Measurements from ENCODE around the gene SNX27. TPM values are rescaled to one million over a fixed set of nuclear protein-coding genes. Genes with fewer than 3 reads are reported as not detected.

Gene SNX27
- total RNA-seq, 2 donors from 2014 or later: 41.2 to 47.3 TPM

GRCh38 chr1:151715726-151716404 is 104.0 kb downstream of the SNX27 start:
- H3K27ac Mint-ChIP-seq: no peak overlapping the region
- Histone ChIP-seq H3K36me3 (ENCODE audit: control insufficient read depth, insufficient read depth, low read length) (no peaks in the 10 kb centered on the region), H3K9me3 (ENCODE audit: control insufficient read depth, low read length) (no peaks in the 10 kb centered on the region), H3K4me3 (ENCODE audit: low read length) (no peak overlapping the region), H3K4me1 (ENCODE audit: control insufficient read depth, insufficient read depth, low read length) (peaks cover 2% of the 10 kb centered on the region), H3K9ac (ENCODE audit: extremely low read depth, low read length, poor library complexity, severe bottlenecking) (no peak overlapping the region), H3K27me3 (ENCODE audit: control insufficient read depth, insufficient read depth, low read length, poor library complexity, severe bottlenecking) (peaks cover 38% of the 10 kb centered on the region), H3K27ac (ENCODE audit: low read depth, low read length) (no peak overlapping the region)
- H3K36me3 Mint-ChIP-seq (ENCODE audit: low read depth): no peaks in the 10 kb centered on the region
- H3K9me3 Mint-ChIP-seq: no peaks in the 10 kb centered on the region
- WGBS, 2 experiments (ENCODE audit: insufficient coverage in 1 of 2, insufficient read length in 1 of 2): 53 to 69% methylated on average over 4 to 17 of the region's 17 CpGs
- H3K4me3 Mint-ChIP-seq: peak overlapping the region; percentile 51
- peaks cover 16% of the 10 kb centered on the region for H3K4me1 Mint-ChIP-seq
- DNase-seq: peak; percentile 87
- peak; percentile 79 for TF ChIP-seq CTCF (conservative IDR thresholded peaks at IDR 0.05)
- peaks cover 42% of the 10 kb centered on the region for H3K27me3 Mint-ChIP-seq (ENCODE audit: insufficient read depth)

- Histone ChIP-seq H3K27ac (ENCODE audit: low read depth, low read length) (no peak overlapping the region), H3K4me1 (ENCODE audit: control insufficient read depth, insufficient read depth, low read length) (peaks cover 4% of the 10 kb centered on the region), H3K9me3 (ENCODE audit: control insufficient read depth, low read length) (no peaks in the 10 kb centered on the region), H3K36me3 (ENCODE audit: control insufficient read depth, insufficient read depth, low read length) (no peaks in the 10 kb centered on the region), H3K27me3 (ENCODE audit: control insufficient read depth, insufficient read depth, low read length, poor library complexity, severe bottlenecking) (peaks cover 44% of the 10 kb centered on the region), H3K9ac (ENCODE audit: extremely low read depth, low read length, poor library complexity, severe bottlenecking) (no peak overlapping the region), H3K4me3 (ENCODE audit: low read length) (no peak overlapping the region)
- Mint-ChIP-seq H3K36me3 (ENCODE audit: low read depth) (no peaks in the 10 kb centered on the region), H3K4me1 (peaks cover 16% of the 10 kb centered on the region), H3K9me3 (no peaks in the 10 kb centered on the region), H3K4me3 (peak overlapping the region; percentile 51), H3K27ac (no peak overlapping the region), H3K27me3 (ENCODE audit: insufficient read depth) (peaks cover 46% of the 10 kb centered on the region)
- 0 to 11% methylated on average over 1 to 10 of the region's 11 CpGs for WGBS, 2 experiments (ENCODE audit: insufficient coverage in 1 of 2, insufficient read length in 1 of 2)
- no peak for DNase-seq
- TF ChIP-seq CTCF (conservative IDR thresholded peaks at IDR 0.05): no peak
Observed at GRCh38 chr1:151716405-151716762, 104.5 kb downstream of the SNX27 start.

- Mint-ChIP-seq H3K36me3 (ENCODE audit: low read depth) (no peaks in the 10 kb centered on the region), H3K27me3 (ENCODE audit: insufficient read depth) (peaks cover 52% of the 10 kb centered on the region), H3K4me3 (peak within 1 kb of the TSS; percentile 51), H3K27ac (peak within 1 kb of the TSS; percentile 79), H3K9me3 (no peaks in the 10 kb centered on the region), H3K4me1 (peaks cover 14% of the 10 kb centered on the region)
- H3K27me3 ChIP-seq (ENCODE audit: control insufficient read depth, insufficient read depth, low read length, poor library complexity, severe bottlenecking): peaks cover 50% of the 10 kb centered on the region
- H3K9me3 ChIP-seq (ENCODE audit: control insufficient read depth, low read length): no peaks in the 10 kb centered on the region
- H3K27ac ChIP-seq (ENCODE audit: low read depth, low read length): peak within 1 kb of the TSS; percentile 62
- 8 to 11% methylated on average over 12 to 27 of the region's 27 CpGs for WGBS, 2 experiments (ENCODE audit: insufficient coverage in 1 of 2, insufficient read length in 1 of 2)
- peaks cover 4% of the 10 kb centered on the region for H3K4me1 ChIP-seq (ENCODE audit: control insufficient read depth, insufficient read depth, low read length)
- H3K4me3 ChIP-seq (ENCODE audit: low read length): peak within 1 kb of the TSS; percentile 44
- no peak within 1 kb of the TSS for H3K9ac ChIP-seq (ENCODE audit: extremely low read depth, low read length, poor library complexity, severe bottlenecking)
- TF ChIP-seq CTCF (conservative IDR thresholded peaks at IDR 0.05): no peak
- no peaks in the 10 kb centered on the region for H3K36me3 ChIP-seq (ENCODE audit: control insufficient read depth, insufficient read depth, low read length)
- peak; percentile 87 for DNase-seq
Observed at GRCh38 chr1:151716771-151717631, 105.2 kb downstream of the SNX27 start, which contains the start of gene CELF3. CELF3 (minus strand) TSS chr1:151716803; CDS start chr1:151716020, 783 bp downstream.
